B cell (primary cell): ENCODE measurements around the gene TRIM6.

Experiments used
- EZH2 ChIP-seq: IDR thresholded peaks from 2 replicates; pipeline ENCODE4 v1.6.1; 2012; ENCODE audit warnings: borderline replicate concordance, low read depth, mild to moderate bottlenecking, moderate library complexity, low read length; ENCODE audit not compliant: insufficient read depth, poor library complexity, severe bottlenecking
- TF ChIP-seq, protein P1 (sequence below): fragments of 200-600 bp; IDR thresholded peaks from one replicate; pipeline ENCODE4 v1.8.0; 2022; ENCODE audit warnings: antibody characterized with exemption, mild to moderate bottlenecking

DNA sequence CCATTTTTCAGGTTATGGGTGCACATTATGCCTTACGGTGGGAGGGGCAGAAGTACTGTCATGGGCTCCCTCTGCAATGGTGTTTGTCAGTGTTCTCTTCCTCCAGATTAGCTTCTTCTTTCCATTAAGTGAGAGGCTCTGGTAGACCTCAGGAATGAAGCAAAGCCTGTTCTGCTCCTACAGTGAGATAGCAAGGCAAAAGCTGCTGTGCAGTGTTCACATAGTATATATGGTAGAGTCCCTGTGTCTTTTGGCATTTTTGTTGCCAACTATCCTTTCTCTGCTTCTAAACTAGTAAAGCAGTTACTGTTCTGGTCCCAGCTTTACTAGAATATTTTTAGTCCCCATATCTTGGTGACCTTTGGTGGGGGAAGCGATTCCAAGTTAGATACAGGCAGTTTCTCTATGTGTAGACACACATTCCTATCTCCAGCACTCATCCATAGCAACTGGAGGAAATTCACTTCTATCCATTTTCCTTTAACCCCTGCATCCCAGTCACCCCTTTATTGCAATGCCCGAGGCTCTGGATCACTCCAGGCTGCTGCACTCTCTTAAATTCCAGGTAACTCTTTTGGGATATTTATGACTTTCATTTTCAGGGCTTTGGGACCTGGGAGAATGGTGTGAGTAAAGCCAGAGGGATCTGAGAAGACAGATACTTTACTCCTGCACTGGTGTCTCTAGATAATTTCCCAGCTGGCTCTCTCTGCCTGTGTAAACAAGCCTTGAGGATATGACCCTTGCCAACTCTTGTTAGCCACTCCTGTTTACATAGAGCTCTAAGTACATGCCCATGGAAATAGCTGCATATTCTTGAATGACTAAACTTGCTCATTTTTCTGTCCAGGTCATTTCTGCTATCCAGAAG, 24.4 kb downstream of the TRIM6 start:
- no peak for TF ChIP-seq EZH2
- TF ChIP-seq, protein P1, sequence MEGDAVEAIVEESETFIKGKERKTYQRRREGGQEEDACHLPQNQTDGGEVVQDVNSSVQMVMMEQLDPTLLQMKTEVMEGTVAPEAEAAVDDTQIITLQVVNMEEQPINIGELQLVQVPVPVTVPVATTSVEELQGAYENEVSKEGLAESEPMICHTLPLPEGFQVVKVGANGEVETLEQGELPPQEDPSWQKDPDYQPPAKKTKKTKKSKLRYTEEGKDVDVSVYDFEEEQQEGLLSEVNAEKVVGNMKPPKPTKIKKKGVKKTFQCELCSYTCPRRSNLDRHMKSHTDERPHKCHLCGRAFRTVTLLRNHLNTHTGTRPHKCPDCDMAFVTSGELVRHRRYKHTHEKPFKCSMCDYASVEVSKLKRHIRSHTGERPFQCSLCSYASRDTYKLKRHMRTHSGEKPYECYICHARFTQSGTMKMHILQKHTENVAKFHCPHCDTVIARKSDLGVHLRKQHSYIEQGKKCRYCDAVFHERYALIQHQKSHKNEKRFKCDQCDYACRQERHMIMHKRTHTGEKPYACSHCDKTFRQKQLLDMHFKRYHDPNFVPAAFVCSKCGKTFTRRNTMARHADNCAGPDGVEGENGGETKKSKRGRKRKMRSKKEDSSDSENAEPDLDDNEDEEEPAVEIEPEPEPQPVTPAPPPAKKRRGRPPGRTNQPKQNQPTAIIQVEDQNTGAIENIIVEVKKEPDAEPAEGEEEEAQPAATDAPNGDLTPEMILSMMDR = no peak
